CD4-positive, CD25-positive, alpha-beta regulatory T cell (primary cell): ENCODE data around the gene ARID1B. TPM values are rescaled to one million over a fixed set of nuclear protein-coding genes. Genes with fewer than 3 reads are reported as not detected.

Experiments used
- ATAC-seq, 2 donors: fragments of 150-1000 bp; cut with Tn5 transposase; one replicate each; pipeline ENCODE4 v1.10.0; 2021; ENCODE audit warnings: low read depth in 2 of 2, moderate number of reproducible peaks in 2 of 2, moderate library complexity in 1 of 2
- DNase-seq, 3 donors: peaks; one replicate each; pipeline versions ENCODE4 v3.0.0 to v3.0.0-alpha.2; 2012 to 2022; ENCODE audit warnings: mixed read lengths in 1 of 3
- H3K27ac ChIP-seq: one replicate; pipeline ENCODE4 v1.7.0; 2013; ENCODE audit warnings: mild to moderate bottlenecking, low read length; ENCODE audit not compliant: insufficient read depth, poor library complexity, severe bottlenecking
- H3K27me3 ChIP-seq: one replicate; pipeline ENCODE4 v1.7.0; 2013; ENCODE audit warnings: low read length; ENCODE audit not compliant: control insufficient read depth, insufficient read depth
- H3K36me3 ChIP-seq: one replicate; pipeline ENCODE4 v1.7.0; 2013; ENCODE audit warnings: mild to moderate bottlenecking, low read length, moderate library complexity; ENCODE audit not compliant: control insufficient read depth, insufficient read depth
- H3K4me1 ChIP-seq: 2 replicates; pipeline ENCODE4 v1.7.0; 2013; ENCODE audit warnings: mild to moderate bottlenecking, low read length; ENCODE audit not compliant: insufficient read depth, control insufficient read depth, poor library complexity, severe bottlenecking
- H3K4me3 ChIP-seq: one replicate; pipeline ENCODE4 v1.7.0; 2013; ENCODE audit warnings: low read depth, mild to moderate bottlenecking, low read length, moderate library complexity
- H3K9me3 ChIP-seq, 2 experiments: 1 replicate in 1 of 2; 2 replicates in 1 of 2; pipeline ENCODE4 v1.7.0; 2013; ENCODE audit warnings: low read length in 2 of 2, mild to moderate bottlenecking in 1 of 2, moderate library complexity in 1 of 2; ENCODE audit not compliant: control insufficient read depth in 2 of 2
- H3K27ac Mint-ChIP-seq, 3 donors: one replicate each; pipeline ENCODE4 v1.8.0; 2020 to 2022; ENCODE audit warnings: mild to moderate bottlenecking in 3 of 3, mixed read lengths in 3 of 3, moderate library complexity in 2 of 3
- H3K27me3 Mint-ChIP-seq: one replicate; pipeline ENCODE4 v1.8.0; 2022; ENCODE audit warnings: mild to moderate bottlenecking, mixed read lengths
- H3K36me3 Mint-ChIP-seq: one replicate; pipeline ENCODE4 v1.8.0; 2020; ENCODE audit warnings: mixed read lengths
- H3K4me1 Mint-ChIP-seq, 4 donors: one replicate each; pipeline ENCODE4 v1.8.0; 2020 to 2022; ENCODE audit warnings: mixed read lengths in 4 of 4, mild to moderate bottlenecking in 1 of 4
- H3K4me3 Mint-ChIP-seq, 4 donors: one replicate each; pipeline ENCODE4 v1.8.0; 2020 to 2022; ENCODE audit warnings: mild to moderate bottlenecking in 4 of 4, mixed read lengths in 4 of 4, moderate library complexity in 3 of 4
- H3K9me3 Mint-ChIP-seq, 7 donors: one replicate each; pipeline ENCODE4 v1.8.0; 2020 to 2022; ENCODE audit warnings: mixed read lengths in 7 of 7, mild to moderate bottlenecking in 3 of 7, moderate library complexity in 2 of 7
- polyA plus RNA-seq, 4 donors: library from polyadenylated mRNA; unstranded; fragments of 300-500 nt; fragmentation: Illumina TruSeq; gene quantifications; one replicate each; pipeline ENCODE4 v1.2.3, GENCODE V29; 2021
- total RNA-seq: library from RNA; stranded (reverse); gene quantifications from one replicate; pipeline ENCODE4 v1.2.3, GENCODE V29; 2022

ARID1B gene
- total and polyA plus RNA-seq, 5 donors from 2014 or later, result 9.8 to 186 (median 12.4) TPM

DNA sequence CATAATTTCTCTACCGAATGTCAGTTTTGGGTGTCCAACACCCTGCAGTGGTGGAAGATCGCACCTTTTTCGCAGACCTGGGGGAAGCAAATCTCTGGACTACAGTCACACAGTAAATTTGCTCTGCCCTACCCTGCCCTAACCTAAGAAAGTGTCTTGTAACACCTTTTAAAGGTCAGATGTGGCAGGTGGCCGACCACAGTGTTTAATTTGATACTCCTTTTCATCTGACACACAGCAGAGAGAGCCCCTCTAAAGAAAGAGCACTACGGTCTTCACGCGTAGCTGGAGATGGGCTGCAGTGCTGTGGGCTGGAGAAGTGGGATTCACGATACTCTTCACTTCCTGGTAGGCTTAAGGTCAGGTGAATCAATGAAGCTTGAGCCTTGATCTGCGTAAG is 436.2 kb downstream of the ARID1B start:
- Mint-ChIP-seq H3K9me3 (no peaks in the 10 kb centered on the region), H3K4me3 (no peak overlapping the region), H3K4me1 (no peaks in the 10 kb centered on the region), H3K27ac (peak overlapping the region in 1 of 3 donors; percentile 65), H3K27me3 (no peaks in the 10 kb centered on the region), H3K36me3 (no peaks in the 10 kb centered on the region)
- Histone ChIP-seq H3K9me3 (no peaks in the 10 kb centered on the region), H3K27me3 (no peaks in the 10 kb centered on the region), H3K4me3 (no peak overlapping the region), H3K4me1 (no peaks in the 10 kb centered on the region), H3K36me3 (peaks cover under 1% of the 10 kb centered on the region), H3K27ac (no peak overlapping the region)
- no peak for DNase-seq
- ATAC-seq, result no peak

DNA sequence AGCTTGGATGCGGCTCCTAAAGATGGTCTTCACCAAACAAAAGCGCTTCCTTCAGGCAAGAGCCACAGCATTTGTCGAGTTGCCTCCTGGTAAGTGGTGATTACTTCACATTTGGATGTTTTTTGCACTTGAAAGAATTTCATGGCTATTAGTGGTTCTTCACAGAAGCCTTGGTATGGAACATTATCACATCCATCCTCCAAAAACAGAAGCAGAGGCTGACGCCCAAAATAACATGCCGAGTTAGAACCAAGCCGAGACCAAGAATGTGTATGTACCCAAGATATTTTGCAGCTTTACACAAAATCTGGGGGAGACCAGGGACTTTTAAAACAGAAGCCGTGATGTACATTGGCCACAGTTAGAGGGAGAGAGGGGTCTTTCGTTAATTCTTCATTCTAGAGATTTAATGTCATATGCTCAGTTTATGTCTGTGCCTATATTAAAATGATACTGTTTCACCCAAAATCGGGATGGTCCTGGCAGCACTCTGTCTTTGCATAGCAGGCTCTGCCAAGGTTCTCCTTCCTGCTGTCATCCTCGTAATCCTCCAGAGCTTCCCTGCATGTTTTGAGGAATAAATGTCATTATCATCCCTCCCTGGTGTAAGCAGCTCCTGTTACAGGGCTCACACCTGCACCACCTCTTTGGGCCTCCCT is 436.9 kb downstream of the ARID1B start:
- no peaks in the 10 kb centered on the region for H3K9me3 Mint-ChIP-seq
- H3K4me1 ChIP-seq, result no peaks in the 10 kb centered on the region
- H3K36me3 ChIP-seq, result no peaks in the 10 kb centered on the region
- no peak for DNase-seq
- no peaks in the 10 kb centered on the region for H3K27me3 ChIP-seq
- no peak for ATAC-seq
- no peaks in the 10 kb centered on the region for H3K9me3 ChIP-seq
- no peak overlapping the region for H3K4me3 Mint-ChIP-seq
- peak overlapping the region in 1 of 3 donors; percentile 43 for H3K27ac Mint-ChIP-seq
- no peak overlapping the region for H3K27ac ChIP-seq
- no peaks in the 10 kb centered on the region for H3K27me3 Mint-ChIP-seq
- no peaks in the 10 kb centered on the region for H3K36me3 Mint-ChIP-seq
- no peak overlapping the region for H3K4me3 ChIP-seq
- H3K4me1 Mint-ChIP-seq, result no peaks in the 10 kb centered on the region

DNA sequence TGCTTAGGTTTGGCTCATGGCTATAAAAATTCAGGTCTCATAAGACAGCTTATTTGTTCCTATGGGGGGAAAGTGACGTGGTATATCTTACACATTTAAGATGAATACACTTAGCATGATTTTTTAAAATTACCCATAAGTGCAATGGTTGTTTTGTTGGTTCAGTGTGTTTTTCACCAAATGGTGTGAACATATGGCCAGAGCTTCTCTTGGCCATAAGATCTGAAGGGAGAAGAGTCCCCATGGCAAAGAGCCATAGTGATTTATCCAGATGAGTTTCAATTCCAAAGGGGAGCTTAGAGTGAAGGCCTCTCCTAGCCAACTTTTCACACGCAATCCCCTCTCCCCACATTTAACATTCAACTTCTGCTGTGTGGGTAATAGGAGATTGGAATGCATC is 438.5 kb downstream of the ARID1B start:
- H3K4me3 ChIP-seq, result no peak overlapping the region
- no peaks in the 10 kb centered on the region for H3K9me3 ChIP-seq
- Mint-ChIP-seq H3K36me3 (no peaks in the 10 kb centered on the region), H3K4me1 (peaks cover 1 to 5% (median 3%) of the 10 kb centered on the region in 4 donors), H3K27me3 (no peaks in the 10 kb centered on the region), H3K27ac (no peak overlapping the region), H3K4me3 (no peak overlapping the region), H3K9me3 (no peaks in the 10 kb centered on the region)
- H3K36me3 ChIP-seq, result no peaks in the 10 kb centered on the region
- DNase-seq (no peak), ATAC-seq (no peak)
- peaks cover 4% of the 10 kb centered on the region for H3K4me1 ChIP-seq
- no peak overlapping the region for H3K27ac ChIP-seq
- H3K27me3 ChIP-seq, result no peaks in the 10 kb centered on the region

DNA sequence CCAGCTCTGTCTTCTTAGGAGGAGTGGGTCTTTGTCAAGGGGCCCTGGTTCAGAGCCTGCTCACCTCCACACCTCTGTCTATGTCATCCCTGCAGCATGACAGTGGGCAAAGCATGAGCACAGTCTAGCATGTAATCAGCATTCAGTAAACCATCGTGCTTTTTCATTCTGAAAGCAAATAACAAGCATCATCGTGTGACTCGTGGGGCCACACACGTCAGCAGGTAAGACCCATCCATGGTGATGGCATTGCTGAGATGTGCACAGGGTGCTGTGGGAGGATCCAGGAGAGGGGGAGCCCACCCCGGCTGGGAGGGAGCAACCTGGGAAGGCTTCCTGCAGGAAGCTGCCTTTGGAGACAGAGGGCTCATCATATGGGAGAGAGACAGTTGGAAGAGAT is 439.4 kb downstream of the ARID1B start:
- no peaks in the 10 kb centered on the region for H3K9me3 ChIP-seq
- H3K4me1 ChIP-seq, result peaks cover 10% of the 10 kb centered on the region
- H3K4me1 Mint-ChIP-seq, result peaks cover 5 to 13% (median 5%) of the 10 kb centered on the region in 4 donors
- H3K27ac Mint-ChIP-seq, result peak overlapping the region in 2 of 3 donors; percentile 23 to 93
- no peak overlapping the region for H3K4me3 ChIP-seq
- H3K27me3 ChIP-seq, result no peaks in the 10 kb centered on the region
- DNase-seq, result no peak
- H3K9me3 Mint-ChIP-seq, result no peaks in the 10 kb centered on the region
- ATAC-seq, result no peak
- H3K27ac ChIP-seq, result no peak overlapping the region
- H3K4me3 Mint-ChIP-seq, result peak overlapping the region in 2 of 4 donors; percentile 16 to 34
- no peaks in the 10 kb centered on the region for H3K27me3 Mint-ChIP-seq
- H3K36me3 Mint-ChIP-seq, result no peaks in the 10 kb centered on the region
- no peaks in the 10 kb centered on the region for H3K36me3 ChIP-seq

DNA sequence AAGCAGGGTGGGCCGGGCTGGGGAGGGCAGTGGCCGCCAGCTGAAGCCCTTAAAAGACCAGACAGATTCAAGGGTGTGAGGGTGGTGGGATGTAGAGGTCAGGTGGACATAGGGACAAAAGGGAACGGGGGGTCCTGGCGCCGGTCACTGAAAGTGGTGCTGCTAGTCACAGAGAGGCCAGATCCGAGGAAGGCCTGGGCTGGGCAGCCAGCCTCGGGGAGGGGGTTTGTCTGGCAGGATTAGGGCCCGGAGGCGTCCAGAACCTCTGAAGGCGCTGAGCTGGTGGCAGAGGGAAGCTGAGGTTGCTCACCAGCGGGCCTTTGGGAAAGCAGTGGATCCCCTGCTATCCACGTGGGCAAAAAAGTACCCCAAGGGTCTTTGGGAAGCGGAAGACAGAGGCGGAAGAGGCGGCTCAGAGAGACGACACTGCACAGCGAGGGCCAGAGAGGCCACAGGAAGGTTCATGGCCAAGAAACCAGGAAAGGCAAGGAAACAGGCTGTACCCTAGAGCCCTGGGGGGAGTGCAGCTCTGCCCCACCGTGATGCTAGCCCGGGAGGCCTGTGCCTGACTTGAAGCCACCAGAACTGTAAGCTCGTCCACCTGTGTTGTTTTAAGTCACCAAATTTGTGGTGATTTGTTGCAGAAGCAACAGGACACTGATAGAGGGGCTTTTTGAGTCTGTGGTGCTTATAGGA is 440.2 kb downstream of the ARID1B start:
- H3K4me3 Mint-ChIP-seq, result no peak overlapping the region
- H3K27ac ChIP-seq, result no peak overlapping the region
- peaks cover 5 to 16% (median 6%) of the 10 kb centered on the region in 4 donors for H3K4me1 Mint-ChIP-seq
- no peaks in the 10 kb centered on the region for H3K27me3 Mint-ChIP-seq
- H3K9me3 ChIP-seq, result no peaks in the 10 kb centered on the region
- DNase-seq, result no peak
- peaks cover 0 to under 1% (median 0%) of the 10 kb centered on the region in 7 donors for H3K9me3 Mint-ChIP-seq
- no peaks in the 10 kb centered on the region for H3K27me3 ChIP-seq
- H3K36me3 Mint-ChIP-seq, result no peaks in the 10 kb centered on the region
- H3K4me3 ChIP-seq, result no peak overlapping the region
- ATAC-seq, result no peak
- H3K27ac Mint-ChIP-seq, result peak overlapping the region in 1 of 3 donors; percentile 23
- no peaks in the 10 kb centered on the region for H3K36me3 ChIP-seq
- peaks cover 14% of the 10 kb centered on the region for H3K4me1 ChIP-seq

DNA sequence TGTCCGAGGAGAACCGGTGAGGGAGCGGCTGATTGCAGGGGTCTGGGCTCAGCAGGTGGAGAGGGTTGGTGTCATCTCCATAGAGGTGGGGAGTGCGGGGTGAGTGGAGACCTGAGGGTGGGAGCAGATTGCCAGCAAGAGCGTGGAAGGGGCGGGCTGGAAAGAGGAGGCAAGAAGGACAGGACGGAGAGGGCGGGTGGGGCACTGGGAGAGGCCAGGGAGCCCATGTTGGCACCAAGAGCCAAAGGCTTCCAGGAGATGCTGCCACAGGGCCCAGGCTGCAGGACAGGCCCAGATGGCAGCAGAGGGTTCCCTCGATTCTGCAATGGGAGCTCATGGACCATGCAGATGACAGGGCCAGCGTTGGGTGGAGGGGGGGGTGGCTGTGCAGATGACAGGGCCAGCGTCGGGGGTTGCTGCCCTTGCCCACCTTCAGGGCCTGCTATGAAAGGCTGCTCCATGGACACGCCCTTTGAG is 440.8 kb downstream of the ARID1B start:
- Mint-ChIP-seq H3K36me3 (no peaks in the 10 kb centered on the region), H3K27me3 (no peaks in the 10 kb centered on the region), H3K4me3 (no peak overlapping the region), H3K27ac (no peak overlapping the region), H3K4me1 (peaks cover 5 to 22% (median 12%) of the 10 kb centered on the region in 4 donors), H3K9me3 (peaks cover 0 to 2% (median 0%) of the 10 kb centered on the region in 7 donors)
- ATAC-seq, result no peak
- no peak for DNase-seq
- H3K36me3 ChIP-seq, result no peaks in the 10 kb centered on the region
- H3K9me3 ChIP-seq, result no peaks in the 10 kb centered on the region
- no peak overlapping the region for H3K4me3 ChIP-seq
- no peaks in the 10 kb centered on the region for H3K27me3 ChIP-seq
- peaks cover 19% of the 10 kb centered on the region for H3K4me1 ChIP-seq
- no peak overlapping the region for H3K27ac ChIP-seq

DNA sequence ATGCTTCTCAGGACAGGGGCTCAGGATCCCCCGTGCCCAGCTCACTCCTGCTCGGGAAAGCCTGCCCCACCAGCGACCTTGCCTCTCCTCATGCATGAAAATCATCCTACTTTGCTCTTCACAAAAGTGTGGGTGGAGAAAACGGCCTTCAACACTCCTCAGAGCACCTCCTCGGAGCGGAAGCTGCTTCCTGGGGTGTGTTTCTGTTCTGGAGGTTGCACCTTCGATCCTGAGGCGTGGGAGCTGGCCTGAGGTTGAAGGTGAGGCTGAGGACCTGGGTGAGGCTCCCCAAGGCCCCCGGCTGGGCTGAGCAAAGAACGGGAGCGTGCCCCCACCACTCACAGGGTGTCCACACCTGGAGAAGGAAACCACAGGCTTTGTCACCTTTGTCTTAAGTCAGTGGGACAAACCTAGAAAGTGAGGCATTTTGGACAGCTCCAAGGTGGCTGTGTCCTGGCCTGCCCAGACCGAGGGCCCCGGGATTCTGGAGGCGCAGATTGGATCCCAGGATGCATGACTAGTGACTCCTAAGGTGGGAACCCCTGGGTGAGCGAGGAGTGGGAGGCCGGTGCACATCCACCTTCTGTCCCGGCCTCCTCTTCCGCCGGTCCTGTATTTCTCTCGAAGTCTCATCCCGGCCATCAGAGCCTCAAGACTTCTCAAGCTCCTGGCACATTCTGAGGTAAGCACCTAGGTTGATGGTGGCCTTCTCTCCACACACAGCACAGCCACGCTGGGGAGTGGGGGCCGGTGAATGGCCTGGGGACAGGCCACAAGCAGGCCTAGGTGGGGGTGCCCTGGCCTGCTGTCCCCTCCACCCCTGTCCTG is 441.4 kb downstream of the ARID1B start:
- Mint-ChIP-seq H3K4me1 (peaks cover 5 to 26% (median 12%) of the 10 kb centered on the region in 4 donors), H3K27ac (no peak overlapping the region), H3K36me3 (no peaks in the 10 kb centered on the region), H3K27me3 (no peaks in the 10 kb centered on the region), H3K4me3 (no peak overlapping the region), H3K9me3 (peaks cover 0 to 2% (median 0%) of the 10 kb centered on the region in 7 donors)
- H3K4me3 ChIP-seq, result no peak overlapping the region
- no peak overlapping the region for H3K27ac ChIP-seq
- H3K9me3 ChIP-seq, result no peaks in the 10 kb centered on the region
- H3K36me3 ChIP-seq, result no peaks in the 10 kb centered on the region
- peaks cover 20% of the 10 kb centered on the region for H3K4me1 ChIP-seq
- DNase-seq (no peak), ATAC-seq (no peak)
- no peaks in the 10 kb centered on the region for H3K27me3 ChIP-seq
